GM21447 (cell line): Measurements from ENCODE around the gene DNAJC17.

Experiments
- ATAC-seq: cut with Tn5 transposase; IDR thresholded peaks from one replicate; pipeline ENCODE4 v1.9.1; 2021; ENCODE audit not compliant: unreplicated experiment

DNAJC17 gene

DNA sequence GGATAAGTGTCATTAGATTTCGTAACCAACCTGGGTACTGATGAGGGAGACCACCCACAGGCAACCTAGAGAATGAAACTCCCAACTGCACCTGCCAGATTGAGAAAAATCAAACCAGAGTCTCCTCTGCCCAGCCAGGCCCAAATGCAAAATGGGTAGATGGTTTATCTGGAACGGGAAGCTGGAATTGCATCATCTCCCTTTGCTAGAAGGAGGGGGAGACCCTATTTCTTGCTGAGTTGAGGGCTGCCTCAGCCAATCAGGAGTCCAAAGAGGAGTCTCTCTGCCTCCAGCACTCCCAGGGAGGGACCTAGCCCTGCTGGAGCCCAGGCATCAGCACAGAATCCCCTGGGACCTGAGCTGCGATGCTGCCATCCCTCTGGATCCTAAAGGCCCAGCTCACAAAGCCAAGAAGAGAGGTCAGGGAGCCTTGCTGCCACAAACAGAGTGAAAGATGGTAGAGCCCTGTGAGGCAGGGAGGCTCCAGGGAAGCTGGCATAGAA is 60.3 kb downstream of the DNAJC17 start:
- no peak for ATAC-seq

GRCh38 chr15:40744815-40745152 is 62.5 kb downstream of the DNAJC17 start:
- ATAC-seq, result no peak

- ATAC-seq, result no peak
Observed at GRCh38 chr15:40743921-40744814, 63.1 kb downstream of the DNAJC17 start.

DNA sequence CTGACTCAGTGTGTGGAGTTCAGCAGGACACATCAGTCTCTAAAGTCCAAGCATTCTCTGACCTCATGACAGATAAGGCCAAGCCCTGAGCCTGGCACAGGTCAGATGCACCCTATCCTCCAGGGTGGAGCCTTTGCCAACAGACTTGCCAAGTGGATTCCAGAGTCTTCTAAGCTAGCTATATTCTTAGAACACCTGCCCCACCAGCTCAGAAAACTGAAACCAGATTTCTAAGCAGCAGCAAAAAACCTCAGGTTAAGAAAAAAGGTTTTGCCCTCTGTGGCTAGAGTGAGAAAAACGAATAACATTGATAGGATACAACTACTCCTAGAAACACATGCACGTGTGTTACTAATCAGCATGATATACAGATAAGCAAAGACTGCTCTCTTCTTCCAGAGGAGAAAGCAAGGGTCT is 63.8 kb downstream of the DNAJC17 start:
- ATAC-seq, result no peak

DNA sequence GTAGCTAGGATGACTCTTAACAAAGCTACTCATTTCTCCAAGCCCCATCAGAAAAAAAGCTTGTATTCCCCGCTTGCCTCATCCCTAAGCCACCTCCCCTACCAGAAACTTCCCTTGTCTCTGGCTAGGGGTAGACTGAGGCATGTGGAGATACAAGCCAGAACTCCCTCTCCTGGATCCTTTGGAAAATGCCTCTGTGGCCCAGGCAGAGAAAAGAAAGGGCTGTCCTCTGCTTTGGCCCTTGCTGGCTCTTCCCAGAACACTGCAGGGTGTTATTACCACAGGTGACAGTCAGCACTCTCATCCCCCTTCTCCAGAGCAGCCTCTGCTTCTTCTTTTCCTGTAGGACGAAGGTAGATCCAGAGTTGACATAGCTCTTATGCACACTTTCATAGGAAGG is 67.4 kb downstream of the DNAJC17 start:
- ATAC-seq, result no peak

- ATAC-seq, result no peak
Observed at GRCh38 chr15:40739047-40739446, 68.2 kb downstream of the DNAJC17 start.

- no peak for ATAC-seq
Observed at GRCh38 chr15:40737048-40737447, 70.2 kb downstream of the DNAJC17 start.

GRCh38 chr15:40736575-40736974 is 70.7 kb downstream of the DNAJC17 start:
- ATAC-seq, result no peak

DNA sequence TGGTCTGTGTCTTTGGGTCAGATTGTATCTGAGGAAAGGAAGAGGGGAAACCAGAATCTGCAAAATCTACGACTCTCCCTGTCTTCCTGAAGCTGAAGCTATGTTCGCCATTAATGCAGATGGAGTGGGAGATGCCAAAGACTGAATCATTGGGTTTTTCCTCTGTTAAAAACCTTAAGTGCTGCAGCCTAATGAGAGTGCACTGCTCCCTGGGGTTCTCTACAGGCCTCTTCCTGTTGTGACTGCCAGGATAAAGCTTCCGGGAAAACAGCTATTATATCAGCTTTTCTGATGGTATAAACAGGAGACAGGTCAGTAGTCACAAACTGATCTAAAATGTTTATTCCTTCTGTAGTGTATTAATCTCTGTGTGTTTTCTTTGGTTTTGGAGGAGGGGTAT is 76.2 kb downstream of the DNAJC17 start:
- no peak for ATAC-seq

GRCh38 chr15:40723919-40724318 is 83.4 kb downstream of the DNAJC17 start:
- no peak for ATAC-seq

GRCh38 chr15:40722934-40723333 is 84.3 kb downstream of the DNAJC17 start:
- no peak for ATAC-seq

- no peak for ATAC-seq
Observed at GRCh38 chr15:40722354-40722753, 84.9 kb downstream of the DNAJC17 start.

GRCh38 chr15:40721701-40722100 is 85.6 kb downstream of the DNAJC17 start:
- no peak for ATAC-seq

GRCh38 chr15:40716165-40716564 is 91.1 kb downstream of the DNAJC17 start:
- no peak for ATAC-seq
